Kidney capillary endothelial cell (primary cell): ENCODE data around the gene LASP1NB.
"Not testable (repeated sequence)": the region's sequence is repeated elsewhere in the genome, so short reads cannot be mapped to it uniquely, and the experiment has no call there.

Experiments
- DNase-seq: peaks from one replicate; pipeline ENCODE4 v3.0.0-alpha.2; 2018; ENCODE audit warnings: low spot score

LASP1NB gene

GRCh38 chr17:38967290-38967738, 41.9 kb downstream of the LASP1NB start, which contains the start of gene FBXO47:
Gene FBXO47 (minus strand): TSS chr17:38967403. CDS start chr17:38963025, 4,378 bp downstream.
- DNase-seq: peak; percentile 67

GRCh38 chr17:38969281-38969680, 43.9 kb downstream of the LASP1NB start:
- DNase-seq: no peak

GRCh38 chr17:38970128-38970527, 44.7 kb downstream of the LASP1NB start:
- DNase-seq: no peak

- DNase-seq: no peak
Observed at GRCh38 chr17:38970804-38971203, 45.4 kb downstream of the LASP1NB start.

GRCh38 chr17:38976187-38976551, 50.8 kb downstream of the LASP1NB start:
- not testable (repeated sequence) for DNase-seq

GRCh38 chr17:38978180-38978579, 52.8 kb downstream of the LASP1NB start:
- DNase-seq: no peak
